HG03575 (cell line): ENCODE results near the gene PDZRN4.
"Not testable (repeated sequence)": the region's sequence is repeated elsewhere in the genome, so short reads cannot be mapped to it uniquely, and the experiment has no call there.

Experiments used
- ATAC-seq: cut with Tn5 transposase; IDR thresholded peaks from one replicate; pipeline ENCODE4 v1.9.1; 2021; ENCODE audit not compliant: unreplicated experiment, insufficient number of reproducible peaks, low FRiP score; ENCODE audit errors: extremely low read depth

PDZRN4 gene

DNA sequence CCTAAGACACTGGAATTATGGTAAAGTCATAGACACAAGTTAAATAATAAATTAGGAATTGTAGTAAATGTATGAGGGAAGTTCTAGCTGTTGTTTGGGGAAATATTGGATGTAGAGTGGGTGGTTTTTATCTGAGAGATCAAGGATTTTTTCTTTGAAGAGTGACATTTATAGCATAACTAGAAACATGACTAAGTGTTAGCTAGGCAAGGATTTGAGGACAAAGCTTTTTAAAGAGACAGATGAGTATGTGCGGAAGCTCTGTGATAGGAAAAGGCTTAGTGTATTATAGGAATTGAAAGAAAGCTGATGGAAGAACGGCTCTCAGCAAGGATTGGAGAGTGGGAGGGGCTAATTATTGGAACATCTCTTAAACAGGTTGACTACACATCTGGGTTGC is 24.5 kb downstream of the PDZRN4 start:
- ATAC-seq = no peak

DNA sequence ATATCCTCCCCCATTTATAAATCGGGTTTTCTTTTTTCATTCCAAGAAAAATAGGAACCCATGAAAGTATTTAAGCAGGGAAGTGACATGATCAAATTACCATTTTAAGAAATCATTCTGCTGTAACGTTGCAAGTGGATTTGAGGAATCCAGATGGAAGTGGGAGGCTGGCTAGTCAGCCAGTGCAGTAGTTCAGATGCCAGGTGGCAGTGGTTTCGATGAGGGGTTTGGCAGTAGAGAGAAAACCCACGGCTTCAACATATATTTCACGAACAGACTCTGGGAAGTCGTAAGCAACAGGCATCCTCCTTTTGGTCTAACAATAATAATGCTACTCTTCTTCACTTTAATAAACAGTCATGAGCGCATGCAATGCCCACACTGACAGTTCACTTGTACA is 25.0 kb downstream of the PDZRN4 start:
- no peak for ATAC-seq

DNA sequence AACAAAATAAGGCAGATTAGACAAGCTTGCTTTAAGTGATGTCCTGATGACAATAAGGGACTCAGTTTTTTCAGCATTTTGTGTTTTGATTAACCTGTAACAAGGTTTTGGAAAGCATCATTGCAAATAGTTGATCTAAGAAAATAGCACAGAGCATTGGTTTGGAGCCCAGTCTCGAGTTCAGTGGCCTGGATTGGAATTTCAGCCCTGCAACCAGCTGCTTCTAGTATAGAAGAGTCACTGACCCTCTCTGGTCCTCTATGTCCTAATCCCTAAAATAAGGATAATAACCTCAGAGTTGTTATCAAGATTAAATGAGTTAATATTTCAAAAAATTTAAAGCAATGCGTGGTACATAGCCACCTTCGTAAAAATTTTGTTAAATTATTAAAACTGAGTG is 25.5 kb downstream of the PDZRN4 start:
- ATAC-seq = no peak

DNA sequence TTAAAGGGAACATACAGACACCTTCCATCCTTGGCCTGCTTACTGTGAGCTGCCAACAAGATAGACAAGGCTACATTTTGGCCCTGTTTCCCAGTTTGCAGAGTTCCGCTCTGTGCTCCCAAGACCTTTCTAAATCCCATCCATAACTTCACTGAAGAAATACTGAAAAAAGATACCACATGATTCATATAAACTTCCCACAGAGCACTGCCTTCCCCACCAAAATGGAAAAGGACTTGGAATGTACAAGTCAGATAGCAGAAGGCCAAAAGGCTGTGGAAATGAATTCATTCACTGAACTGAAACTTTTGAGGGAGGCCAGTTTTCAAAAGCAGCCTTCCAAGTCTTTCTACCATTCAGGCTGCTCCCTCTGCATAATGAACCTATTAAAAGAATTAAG is 29.6 kb downstream of the PDZRN4 start:
- ATAC-seq = no peak

DNA sequence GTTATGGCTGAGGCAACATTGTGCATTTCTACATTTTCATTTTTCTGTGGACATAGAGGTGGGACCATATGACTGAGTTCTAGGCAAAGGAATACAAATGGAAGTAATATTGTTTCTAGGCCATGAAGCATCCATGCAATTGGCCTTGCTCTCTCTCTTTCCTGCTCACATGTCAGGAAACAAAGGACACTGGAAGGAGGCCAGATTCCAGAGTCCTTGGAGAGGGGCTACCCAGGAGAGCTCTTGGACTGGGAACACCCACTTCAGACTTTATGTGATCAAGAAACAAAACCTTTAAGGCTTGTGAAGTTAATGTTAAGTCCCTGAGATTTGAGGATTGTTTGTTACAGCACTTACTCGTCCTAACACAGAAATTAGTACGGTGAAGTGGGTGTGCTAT is 32.8 kb downstream of the PDZRN4 start:
- ATAC-seq = no peak

DNA sequence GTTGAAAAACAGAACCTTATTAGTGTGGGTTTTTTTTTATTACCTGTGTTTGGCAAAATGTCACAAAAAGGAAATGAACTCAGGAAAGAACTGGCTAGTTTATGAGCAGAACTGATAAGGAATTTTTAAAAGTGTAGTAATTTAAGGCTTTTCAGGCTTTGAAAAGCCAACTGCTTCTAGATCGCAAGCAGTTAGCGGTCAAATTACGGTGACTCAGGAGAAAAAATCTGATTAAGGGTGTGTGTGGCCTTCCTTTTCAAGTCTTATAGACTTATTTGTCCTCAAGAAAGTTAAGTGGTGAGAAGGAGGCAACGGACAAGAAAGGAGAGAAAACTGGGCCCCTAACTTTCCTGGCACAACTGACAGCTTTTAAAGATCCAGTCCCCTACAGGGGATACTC is 33.4 kb downstream of the PDZRN4 start:
- ATAC-seq = no peak

DNA sequence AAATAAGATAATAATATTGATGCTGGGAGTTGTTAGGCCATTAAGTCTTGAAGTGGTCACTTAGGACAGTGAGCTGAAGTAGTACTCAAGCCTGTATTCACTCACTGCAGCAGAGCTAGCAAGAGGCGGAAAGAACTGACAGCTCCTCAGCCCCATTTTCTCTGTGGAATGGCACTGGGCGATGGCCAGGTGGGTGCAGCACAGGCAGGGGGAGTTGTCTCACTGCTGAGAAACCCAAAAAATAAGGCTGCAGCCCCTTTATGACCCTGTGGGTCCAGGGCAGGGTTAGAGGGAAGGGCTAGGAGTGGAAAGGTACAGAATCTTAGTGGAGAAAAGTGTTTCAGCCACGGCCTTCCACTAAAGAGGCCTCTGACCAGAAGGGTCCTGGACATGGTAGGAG is 35.5 kb downstream of the PDZRN4 start:
- no peak for ATAC-seq

DNA sequence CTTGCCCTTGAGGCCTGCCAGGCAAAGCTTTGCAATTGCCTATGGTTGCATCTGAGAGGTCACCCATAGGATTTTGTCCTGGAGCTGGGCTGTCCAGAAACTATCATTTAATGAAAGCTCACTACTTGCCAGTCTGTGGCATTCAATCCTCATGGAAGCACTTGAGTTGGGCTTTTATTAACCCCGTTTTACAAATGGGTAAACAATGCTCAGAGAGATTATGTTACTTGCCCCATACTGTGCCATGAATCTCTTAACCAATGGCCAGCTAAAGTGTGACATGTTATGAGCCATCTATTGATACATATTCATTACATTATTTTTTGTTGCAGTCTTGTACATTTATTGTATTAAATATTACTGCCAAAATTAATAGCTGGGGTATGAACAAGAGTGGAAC is 35.9 kb downstream of the PDZRN4 start:
- ATAC-seq = no peak

DNA sequence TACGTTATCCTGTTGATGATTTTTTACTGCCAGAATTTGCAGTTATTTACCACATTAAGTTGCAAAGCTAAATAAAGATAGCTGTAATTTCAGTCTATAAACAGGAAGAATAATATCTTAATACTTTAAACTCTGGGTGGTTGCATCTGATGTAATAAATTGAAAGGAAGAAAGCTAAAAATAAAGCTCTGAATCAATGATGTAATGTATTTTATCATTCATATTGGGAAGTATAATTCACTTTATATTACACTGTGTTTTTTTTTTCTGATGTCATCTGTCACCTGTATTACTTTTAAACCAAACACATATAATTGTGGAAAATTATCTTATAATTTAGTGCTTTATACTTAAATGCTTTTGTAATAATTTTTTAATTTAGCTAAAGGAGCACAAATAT is 37.1 kb downstream of the PDZRN4 start:
- no peak for ATAC-seq

DNA sequence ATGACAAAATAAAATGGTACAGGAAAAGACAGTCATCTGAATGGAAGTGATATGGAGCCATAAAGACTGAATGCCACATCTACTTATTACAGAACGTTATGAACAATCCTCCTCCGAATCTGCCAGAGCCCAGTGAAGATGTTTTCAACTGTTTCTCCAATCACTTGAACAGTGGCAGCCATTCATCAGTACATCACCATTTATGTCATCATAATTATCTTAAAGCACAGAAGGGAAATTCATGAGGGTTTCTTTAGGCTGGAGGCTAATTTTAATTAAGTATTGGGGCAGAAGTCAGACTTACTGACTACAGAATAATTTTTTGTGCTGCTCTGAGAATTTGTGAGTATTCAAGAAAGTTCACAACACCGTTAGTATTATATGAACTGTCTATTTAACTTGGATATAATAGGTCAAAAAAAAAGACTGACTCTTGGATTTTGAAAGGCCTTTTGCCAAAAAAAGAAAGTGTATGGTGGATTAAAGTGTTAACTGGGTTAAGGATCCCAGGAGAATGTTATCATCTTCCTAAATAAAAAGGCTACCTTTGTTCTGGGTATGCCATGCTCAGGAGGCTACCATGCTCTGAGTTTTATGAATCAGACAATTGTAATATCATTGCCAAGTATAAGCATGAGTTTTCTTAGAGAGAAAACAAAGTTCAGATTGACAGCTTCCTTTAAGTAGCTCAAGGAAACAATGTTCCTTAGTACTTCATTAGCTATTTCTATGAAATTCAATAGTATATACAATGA is 40.1 kb downstream of the PDZRN4 start:
- ATAC-seq = no peak

DNA sequence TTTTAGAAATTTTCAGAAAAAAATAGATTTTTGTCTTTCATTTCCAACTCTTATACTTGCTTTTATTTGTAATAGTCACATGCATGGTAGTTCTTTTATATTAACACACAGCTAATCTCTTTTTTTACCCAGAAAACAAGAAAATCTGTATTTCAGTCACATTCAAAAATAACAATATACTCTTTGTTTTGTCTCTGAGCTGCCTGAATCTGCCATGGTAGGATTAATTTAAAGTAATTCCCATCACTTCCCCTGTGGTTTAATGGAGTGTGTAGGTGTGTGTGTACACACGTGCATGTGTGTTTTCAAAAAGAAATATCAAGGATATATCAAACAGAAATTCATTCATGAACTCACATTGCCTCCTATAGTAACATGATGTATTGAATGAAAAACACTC is 42.6 kb downstream of the PDZRN4 start:
- ATAC-seq = no peak

DNA sequence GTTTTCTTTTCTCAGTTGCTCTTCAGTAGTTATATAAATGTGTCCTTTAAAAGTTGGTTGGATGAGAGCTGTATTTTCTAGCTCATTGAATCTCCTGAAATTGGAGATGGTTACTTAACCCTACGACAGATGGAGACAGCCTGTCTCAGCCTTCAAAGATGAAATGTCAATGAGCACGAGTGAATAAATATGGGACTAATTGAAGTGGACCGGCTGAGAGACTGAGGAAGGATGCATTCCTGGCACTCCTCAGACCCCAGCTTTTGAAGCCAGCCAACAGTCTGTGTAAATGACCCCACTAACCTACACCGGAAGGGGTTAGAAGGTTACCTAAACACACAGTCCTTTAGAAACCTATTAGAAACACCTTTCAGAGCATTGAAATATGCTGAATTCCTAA is 46.6 kb downstream of the PDZRN4 start:
- no peak for ATAC-seq

DNA sequence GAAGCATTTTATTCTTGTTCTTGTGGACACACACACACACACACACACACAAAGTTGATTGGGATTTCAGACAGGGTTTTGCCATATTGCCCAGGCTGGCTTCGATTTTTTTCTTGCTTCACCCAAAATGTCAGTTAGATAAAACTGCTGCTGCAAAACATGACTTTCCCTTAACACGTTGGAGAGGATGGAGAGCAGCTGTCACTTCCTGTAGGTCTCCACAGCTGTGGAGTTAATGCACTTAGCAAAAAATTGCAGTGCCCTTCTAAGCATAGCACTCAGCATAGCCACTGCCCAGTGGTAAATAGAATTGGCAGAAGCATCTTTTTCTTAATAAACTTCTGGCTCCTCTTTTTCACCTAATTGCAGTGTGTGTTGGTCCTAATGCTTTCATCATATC is 54.5 kb downstream of the PDZRN4 start:
- no peak for ATAC-seq

DNA sequence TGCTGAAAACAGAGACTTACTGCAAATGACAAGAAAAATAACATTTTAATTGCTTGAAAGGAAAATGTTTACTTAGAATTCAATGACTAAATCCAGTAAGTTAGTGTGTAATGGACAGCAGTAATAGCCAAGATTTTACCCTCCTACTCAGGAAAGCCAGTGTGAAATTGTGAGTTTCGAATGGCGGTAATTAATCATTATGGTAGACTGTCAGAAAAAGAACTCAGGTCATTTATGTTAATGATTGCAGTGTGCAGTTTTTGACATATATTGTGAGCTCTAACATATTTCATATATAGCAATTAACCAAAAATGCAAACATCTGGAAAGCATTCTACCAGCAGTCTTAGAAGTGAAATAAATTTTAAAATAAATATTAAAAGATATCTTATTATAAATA is 60.3 kb downstream of the PDZRN4 start:
- no peak for ATAC-seq

DNA sequence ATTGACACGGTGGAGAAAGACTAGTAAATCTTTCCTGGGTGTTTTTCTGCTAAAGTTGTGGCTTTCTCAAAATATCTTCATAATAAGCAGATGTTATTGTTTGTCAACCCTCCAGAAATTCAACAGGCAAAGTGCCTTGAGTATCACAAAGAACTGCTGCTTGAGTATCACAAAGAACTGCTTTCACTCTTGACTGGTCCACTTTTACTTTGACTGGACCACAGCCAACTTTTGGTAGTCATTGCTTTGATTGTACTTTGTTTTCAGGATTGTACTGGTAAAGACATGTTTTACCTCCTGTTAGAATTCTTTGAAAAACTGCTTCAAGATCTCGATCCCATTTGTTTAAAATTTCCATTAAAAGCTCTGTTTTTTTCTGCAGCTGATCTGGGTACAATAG is 62.6 kb downstream of the PDZRN4 start:
- no peak for ATAC-seq

DNA sequence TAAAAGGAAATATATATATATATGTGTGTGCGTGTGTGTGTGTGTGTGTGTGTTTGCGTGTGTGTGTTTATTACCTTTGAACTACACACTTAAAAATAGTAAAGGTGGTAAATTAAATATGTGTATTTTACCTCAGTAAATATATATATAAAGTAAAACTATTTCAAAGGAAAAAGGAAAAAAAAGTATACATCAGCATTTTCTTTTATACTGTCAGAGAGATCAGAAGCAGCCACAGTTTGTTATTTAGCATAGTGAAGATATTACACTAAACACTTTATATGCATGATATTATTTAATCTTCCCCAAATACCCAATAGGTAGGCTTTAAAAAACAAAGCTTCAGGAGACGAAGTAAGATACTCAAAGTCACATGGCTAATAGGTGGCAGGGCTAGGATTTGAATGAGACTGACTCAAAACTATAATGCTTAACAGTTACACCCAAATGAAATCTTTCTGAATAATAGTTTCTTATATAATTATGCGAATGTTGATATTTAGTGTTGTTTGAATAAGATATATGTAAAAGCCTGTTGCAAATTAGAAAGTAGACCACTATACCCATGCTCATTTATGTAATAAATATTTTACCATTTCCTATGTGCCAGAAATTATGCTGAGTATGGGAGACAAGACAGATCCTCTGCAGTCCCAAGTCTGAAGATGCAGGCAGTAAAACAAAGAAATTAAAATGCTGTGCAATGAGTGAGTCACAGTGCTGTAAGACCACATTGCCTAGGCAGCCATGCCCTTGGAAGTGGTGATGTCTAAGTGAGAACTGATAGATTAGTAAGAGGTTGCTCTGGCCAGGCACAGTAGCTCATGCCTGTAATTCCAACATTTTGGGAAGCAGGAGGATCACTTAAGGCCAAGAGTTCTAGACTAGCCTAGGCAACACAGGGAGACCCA is 66.1 kb downstream of the PDZRN4 start:
- no peak for ATAC-seq

DNA sequence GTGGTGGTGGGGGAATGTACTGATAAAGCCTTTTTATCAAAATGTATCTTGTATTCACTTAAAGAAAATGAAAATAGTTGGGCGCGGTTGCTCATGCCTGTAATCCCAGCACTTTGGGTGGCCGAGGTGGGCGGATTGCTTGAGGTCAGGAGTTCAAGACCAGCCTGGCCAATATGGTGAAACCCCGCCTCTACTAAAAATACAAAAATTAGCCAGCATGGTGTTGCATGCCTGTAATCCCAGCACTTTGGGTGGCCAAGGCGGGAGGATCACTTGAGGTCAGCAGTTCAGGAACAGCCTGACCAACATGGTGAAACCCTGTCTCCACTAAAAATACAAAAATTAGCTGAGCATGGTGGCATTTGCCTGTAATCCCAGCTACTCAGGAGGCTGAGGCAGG is 75.1 kb downstream of the PDZRN4 start:
- ATAC-seq = not testable (repeated sequence)

DNA sequence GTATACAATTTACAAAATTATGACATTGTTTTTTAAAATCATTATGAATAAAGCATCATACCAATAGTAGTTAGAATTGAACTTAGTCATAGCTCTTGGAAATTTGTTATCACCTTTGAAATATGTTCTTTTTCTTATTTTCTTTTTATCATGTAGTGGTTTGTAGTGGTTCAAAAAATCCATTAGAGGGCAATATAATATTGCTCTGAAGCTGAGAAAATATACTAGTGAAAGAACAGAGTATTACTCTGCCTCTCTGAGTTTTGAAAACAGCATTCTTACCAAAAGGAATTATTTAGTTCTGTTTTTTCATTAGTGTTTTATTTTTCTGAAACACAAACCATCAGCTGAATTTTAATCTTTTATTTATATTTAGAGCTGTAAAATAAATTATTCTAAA is 76.2 kb downstream of the PDZRN4 start:
- no peak for ATAC-seq

DNA sequence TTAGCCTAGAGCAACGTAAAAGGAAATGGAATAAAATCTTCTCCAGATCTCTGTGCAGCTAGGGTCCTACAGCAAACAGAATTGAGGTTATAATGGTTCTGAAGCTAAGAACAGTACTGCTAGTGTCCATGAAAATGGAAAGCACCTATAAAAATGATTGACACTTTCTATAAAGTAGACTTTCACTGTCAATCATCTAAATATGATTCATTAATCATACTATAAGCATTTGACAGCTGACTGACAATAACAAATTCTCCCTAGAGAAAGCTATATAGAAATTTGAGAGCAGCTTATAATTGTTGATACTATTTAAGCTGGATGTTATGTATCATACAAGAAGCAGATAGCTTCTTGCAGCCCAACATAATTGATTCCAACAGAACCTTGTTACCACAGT is 80.9 kb downstream of the PDZRN4 start:
- ATAC-seq = no peak

DNA sequence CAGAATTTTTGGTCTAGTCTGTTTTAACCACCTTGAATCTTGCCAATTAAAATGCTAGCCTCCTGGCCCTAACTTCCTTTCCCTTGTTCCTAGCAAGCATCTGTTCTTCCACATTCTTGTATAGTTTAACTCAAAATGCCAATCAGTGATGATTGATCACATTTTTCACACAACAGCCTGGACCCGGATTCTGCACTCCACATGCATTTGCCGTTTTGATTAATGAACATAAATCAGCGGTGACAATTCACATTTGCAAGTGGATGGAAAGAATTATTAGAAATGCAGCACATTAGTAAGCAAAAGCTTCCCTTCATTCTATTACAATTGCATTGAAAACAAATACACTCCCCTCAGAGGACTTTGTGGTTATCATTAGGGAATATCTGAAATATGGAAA is 83.4 kb downstream of the PDZRN4 start:
- no peak for ATAC-seq
